ENCODE results near the gene PHF21B.

Gene PHF21B

DNA sequence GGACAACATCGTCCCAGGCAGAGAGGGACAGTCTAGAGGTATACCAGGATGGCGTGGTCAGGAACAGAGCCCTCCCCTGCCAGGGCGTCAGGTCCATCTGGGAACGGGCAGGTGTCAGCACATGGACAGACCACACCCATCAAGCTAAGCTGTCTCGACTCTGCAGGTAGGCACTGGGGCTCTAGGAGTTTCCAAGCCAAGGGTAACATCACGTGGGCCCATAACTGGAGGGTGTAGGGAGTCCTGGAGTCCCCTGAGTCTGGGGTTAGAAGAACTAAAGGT is 75.4 kb downstream of the PHF21B start:
- TF ChIP-seq, protein P1, sequence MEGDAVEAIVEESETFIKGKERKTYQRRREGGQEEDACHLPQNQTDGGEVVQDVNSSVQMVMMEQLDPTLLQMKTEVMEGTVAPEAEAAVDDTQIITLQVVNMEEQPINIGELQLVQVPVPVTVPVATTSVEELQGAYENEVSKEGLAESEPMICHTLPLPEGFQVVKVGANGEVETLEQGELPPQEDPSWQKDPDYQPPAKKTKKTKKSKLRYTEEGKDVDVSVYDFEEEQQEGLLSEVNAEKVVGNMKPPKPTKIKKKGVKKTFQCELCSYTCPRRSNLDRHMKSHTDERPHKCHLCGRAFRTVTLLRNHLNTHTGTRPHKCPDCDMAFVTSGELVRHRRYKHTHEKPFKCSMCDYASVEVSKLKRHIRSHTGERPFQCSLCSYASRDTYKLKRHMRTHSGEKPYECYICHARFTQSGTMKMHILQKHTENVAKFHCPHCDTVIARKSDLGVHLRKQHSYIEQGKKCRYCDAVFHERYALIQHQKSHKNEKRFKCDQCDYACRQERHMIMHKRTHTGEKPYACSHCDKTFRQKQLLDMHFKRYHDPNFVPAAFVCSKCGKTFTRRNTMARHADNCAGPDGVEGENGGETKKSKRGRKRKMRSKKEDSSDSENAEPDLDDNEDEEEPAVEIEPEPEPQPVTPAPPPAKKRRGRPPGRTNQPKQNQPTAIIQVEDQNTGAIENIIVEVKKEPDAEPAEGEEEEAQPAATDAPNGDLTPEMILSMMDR (IDR thresholded peaks at IDR 0.05): no peak
- Histone ChIP-seq H3K4me1 (no peaks in the 10 kb centered on the region), H3K36me3 (no peaks in the 10 kb centered on the region), H3K27ac (no peak overlapping the region), H3K27me3 (peaks cover 0 to 36% of the 10 kb centered on the region in 2 donors), H3K4me3 (no peak overlapping the region), H3K9me3 (no peaks in the 10 kb centered on the region)
- intact Hi-C loops (cut with DNase I; ENCODE audit: low total_unique reads): no loop called here
- no peak for DNase-seq

DNA sequence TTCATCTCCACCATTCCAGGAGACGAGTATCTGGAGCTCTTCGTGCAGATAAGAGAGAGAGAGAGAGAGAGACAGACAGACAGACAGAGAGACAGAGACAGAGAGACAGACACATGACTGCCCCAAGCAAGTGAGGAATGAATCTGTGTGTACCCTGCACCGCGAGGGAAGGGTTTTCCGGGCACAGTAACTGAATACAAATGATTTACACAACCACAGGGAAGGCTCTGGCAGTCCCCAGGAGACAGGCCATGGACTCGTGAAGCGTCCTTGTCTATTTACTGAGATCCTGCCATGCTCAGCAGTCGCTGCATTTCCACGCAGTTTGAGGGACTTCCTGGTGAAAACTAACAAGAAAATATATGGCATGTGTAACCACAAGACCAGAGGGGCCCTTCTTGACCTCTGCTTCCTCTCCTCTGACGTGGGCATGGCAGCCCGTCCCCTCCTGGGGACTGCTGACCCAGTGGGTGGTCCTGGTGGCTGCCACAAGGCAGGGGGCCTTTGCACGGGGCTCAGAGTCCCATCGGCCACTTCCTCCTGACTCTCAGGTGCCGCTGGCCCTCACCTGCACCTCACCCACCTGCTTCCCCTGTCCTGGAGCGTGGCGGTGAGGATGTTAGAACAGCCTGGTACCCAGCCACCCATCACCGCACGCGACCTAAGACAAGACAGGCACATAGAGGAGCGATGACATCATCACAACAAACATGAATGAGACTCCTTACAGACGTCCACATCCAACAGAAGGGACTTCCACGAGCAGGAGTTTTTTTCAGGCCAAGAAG is 75.9 kb downstream of the PHF21B start:
- Histone ChIP-seq H3K9me3 (no peaks in the 10 kb centered on the region), H3K4me3 (no peak overlapping the region), H3K36me3 (no peaks in the 10 kb centered on the region), H3K27me3 (peaks cover 0 to 36% of the 10 kb centered on the region in 2 donors), H3K4me1 (no peaks in the 10 kb centered on the region), H3K27ac (no peak overlapping the region)
- DNase-seq: no peak
- intact Hi-C loops (cut with DNase I; ENCODE audit: low total_unique reads): no loop called here
- TF ChIP-seq, protein P1 (IDR thresholded peaks at IDR 0.05): no peak

DNA sequence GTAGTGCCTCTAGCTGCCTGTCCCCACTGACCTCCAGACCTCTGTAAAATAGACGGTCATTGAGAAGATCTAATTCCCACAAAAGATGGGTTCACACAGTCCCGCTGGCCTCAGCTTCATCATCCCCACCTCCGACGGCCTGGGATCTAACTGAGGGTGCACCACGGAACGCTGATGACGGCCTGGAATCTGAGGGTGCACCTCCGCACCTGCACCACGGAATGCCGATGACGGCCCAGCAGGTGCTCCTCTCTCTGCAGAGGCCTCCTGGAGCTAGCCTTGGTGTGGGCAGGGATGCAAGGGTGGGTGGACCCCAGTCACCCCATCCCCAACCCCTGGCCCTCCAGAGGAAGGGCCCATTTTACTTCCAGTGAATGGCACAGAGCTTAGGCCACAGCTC is 77.3 kb downstream of the PHF21B start:
- H3K9me3 ChIP-seq: no peaks in the 10 kb centered on the region
- no peaks in the 10 kb centered on the region for H3K36me3 ChIP-seq
- H3K27me3 ChIP-seq: peaks cover 0 to 41% of the 10 kb centered on the region in 2 donors
- no peaks in the 10 kb centered on the region for H3K4me1 ChIP-seq
- H3K4me3 ChIP-seq: no peak overlapping the region
- H3K27ac ChIP-seq: no peak overlapping the region
- DNase-seq: no peak
- intact Hi-C loops (cut with DNase I; ENCODE audit: low total_unique reads): no loop called here
- TF ChIP-seq, protein P1 (IDR thresholded peaks at IDR 0.05): no peak

DNA sequence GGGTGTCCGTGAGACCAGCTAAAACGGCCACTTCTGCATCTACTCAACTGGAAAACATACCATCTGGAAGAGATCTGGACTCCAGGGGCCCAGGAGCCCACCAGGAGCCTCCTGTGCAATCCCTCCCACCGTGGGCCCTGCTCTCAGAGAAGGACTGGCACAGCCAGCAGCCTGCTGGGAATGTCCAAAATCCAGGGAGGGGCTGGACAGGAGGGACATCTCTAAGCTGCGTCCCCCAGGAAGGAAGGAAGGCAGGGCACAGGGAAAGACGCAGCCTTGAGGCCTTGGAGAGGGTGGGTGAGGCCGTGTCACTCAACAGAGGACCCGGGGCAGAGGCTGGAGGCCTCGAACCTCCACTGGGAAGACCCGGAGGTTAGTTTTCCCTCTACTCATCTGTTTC is 78.0 kb downstream of the PHF21B start:
- Histone ChIP-seq H3K36me3 (no peaks in the 10 kb centered on the region), H3K27me3 (peaks cover 0 to 47% of the 10 kb centered on the region in 2 donors), H3K27ac (no peak overlapping the region), H3K4me1 (no peaks in the 10 kb centered on the region), H3K4me3 (no peak overlapping the region), H3K9me3 (no peaks in the 10 kb centered on the region)
- DNase-seq: no peak
- TF ChIP-seq, protein P1 (IDR thresholded peaks at IDR 0.05): no peak
- intact Hi-C loops (cut with DNase I; ENCODE audit: low total_unique reads): no loop called here

DNA sequence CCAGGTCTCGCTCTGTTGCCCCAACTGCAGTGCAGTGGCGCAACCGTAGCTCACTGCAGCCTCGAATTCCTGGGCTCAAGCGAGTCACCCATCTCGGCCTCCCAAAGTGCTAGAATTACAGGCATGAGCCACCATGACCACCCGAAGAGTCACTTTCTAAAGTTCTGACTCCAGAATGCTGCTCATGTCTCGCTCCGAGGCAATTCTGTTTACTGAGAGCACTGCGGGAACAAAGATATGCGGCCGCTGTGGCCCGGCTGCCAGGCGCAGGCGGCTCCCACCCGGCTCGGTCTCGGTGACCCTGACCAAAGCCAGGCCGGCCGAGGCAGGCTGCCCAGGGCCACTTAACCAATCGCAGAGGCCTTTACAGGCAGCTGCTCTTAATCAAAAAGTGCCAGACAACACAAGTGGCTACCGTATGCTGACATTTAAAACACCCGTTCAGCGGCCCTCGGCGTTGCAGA is 78.7 kb downstream of the PHF21B start:
- Histone ChIP-seq H3K4me3 (no peak overlapping the region), H3K4me1 (no peaks in the 10 kb centered on the region), H3K36me3 (no peaks in the 10 kb centered on the region), H3K27ac (no peak overlapping the region), H3K9me3 (no peaks in the 10 kb centered on the region), H3K27me3 (peaks cover 0 to 49% of the 10 kb centered on the region in 2 donors)
- TF ChIP-seq, protein P1 (IDR thresholded peaks at IDR 0.05): no peak
- intact Hi-C loops (cut with DNase I; ENCODE audit: low total_unique reads): no loop called here
- DNase-seq: no peak

DNA sequence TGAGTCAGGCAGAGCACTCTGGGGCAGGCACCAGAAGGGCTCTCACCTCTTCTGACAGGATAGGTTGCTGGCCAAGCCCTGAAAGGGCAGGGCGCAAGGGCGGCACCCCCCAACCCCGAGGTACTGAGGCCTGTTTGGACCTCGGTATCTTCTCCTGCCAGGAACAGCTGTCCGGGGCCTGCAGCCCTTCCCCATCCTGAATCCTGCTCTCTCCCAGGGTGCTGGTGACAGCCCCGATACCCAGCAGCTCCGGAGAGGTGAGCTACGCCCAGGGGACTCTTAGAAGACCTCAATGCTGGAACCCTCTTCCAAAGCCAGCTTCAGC is 79.1 kb downstream of the PHF21B start:
- Histone ChIP-seq H3K4me3 (no peak overlapping the region), H3K27ac (no peak overlapping the region), H3K36me3 (no peaks in the 10 kb centered on the region), H3K4me1 (no peaks in the 10 kb centered on the region), H3K9me3 (no peaks in the 10 kb centered on the region), H3K27me3 (peaks cover 0 to 48% of the 10 kb centered on the region in 2 donors)
- no peak for DNase-seq
- intact Hi-C loops (cut with DNase I; ENCODE audit: low total_unique reads): no loop called here
- TF ChIP-seq, protein P1 (IDR thresholded peaks at IDR 0.05): no peak

Data from tibial artery (tissue), 4 donors.